Liver (tissue), 9 donors: ENCODE results near the gene EML6. TPM values are rescaled to one million over a fixed set of nuclear protein-coding genes. Genes with fewer than 3 reads are reported as not detected.
A peak's percentile ranks its signal among the peaks of the same experiment; 100 is the strongest.

Source experiments
- DNase-seq: peaks from one replicate; pipeline ENCODE4 v3.0.0-alpha.2; 2017; ENCODE audit warnings: low spot score
- H3K27ac ChIP-seq, 2 donors: one replicate each; pipeline ENCODE4 v1.7.0; 2013; ENCODE audit warnings: inconsistent platforms in 2 of 2, low read length in 2 of 2, control low read depth in 1 of 2, low read depth in 1 of 2, mild to moderate bottlenecking in 1 of 2
- H3K27me3 ChIP-seq, 4 donors: one replicate each; pipeline versions ENCODE4 v1.6.1 to v1.7.0; 2013; ENCODE audit warnings: low read length in 3 of 4, inconsistent platforms in 1 of 4, mild to moderate bottlenecking in 1 of 4, moderate library complexity in 1 of 4; ENCODE audit not compliant: control insufficient read depth in 4 of 4, insufficient read depth in 4 of 4
- H3K36me3 ChIP-seq, 4 donors: one replicate each; pipeline versions ENCODE4 v1.6.1 to v1.7.0; 2013; ENCODE audit warnings: low read length in 3 of 4, mild to moderate bottlenecking in 3 of 4, low read depth in 1 of 4, moderate library complexity in 1 of 4; ENCODE audit not compliant: control insufficient read depth in 4 of 4, insufficient read depth in 3 of 4
- H3K4me1 ChIP-seq, 4 donors: one replicate each; pipeline versions ENCODE4 v1.6.1 to v1.7.0; 2013; ENCODE audit warnings: low read length in 3 of 4, mild to moderate bottlenecking in 3 of 4, moderate library complexity in 1 of 4; ENCODE audit not compliant: control insufficient read depth in 4 of 4, insufficient read depth in 4 of 4
- H3K4me3 ChIP-seq, 3 donors: one replicate each; pipeline versions ENCODE4 v1.6.1 to v1.7.0; 2013; ENCODE audit warnings: low read length in 3 of 3, control low read depth in 1 of 3, low read depth in 1 of 3, mild to moderate bottlenecking in 1 of 3
- H3K9ac ChIP-seq, 2 donors: one replicate each; pipeline ENCODE4 v1.7.0; 2013; ENCODE audit warnings: low read length in 2 of 2, mild to moderate bottlenecking in 2 of 2, moderate library complexity in 2 of 2, control low read depth in 1 of 2, low read depth in 1 of 2
- H3K9me3 ChIP-seq, 4 donors: one replicate each; pipeline versions ENCODE4 v1.6.1 to v1.7.0; 2013; ENCODE audit warnings: low read length in 3 of 4; ENCODE audit not compliant: control insufficient read depth in 4 of 4
- ATF3 ChIP-seq: IDR thresholded peaks from 2 replicates; pipeline ENCODE4 v1.6.1; 2016; ENCODE audit warnings: antibody characterized with exemption
- CTCF ChIP-seq: fragments of 150-350 bp; IDR thresholded peaks from 2 replicates; pipeline ENCODE4 v1.5.1; 2017; ENCODE audit warnings: improper control_type of control experiment, low read depth, low read length; ENCODE audit not compliant: missing input control
- EGR1 ChIP-seq, 2 donors: IDR thresholded peaks; 2 replicates each; pipeline ENCODE4 v1.6.1; 2016 to 2018; ENCODE audit warnings: antibody characterized with exemption in 2 of 2, low read depth in 2 of 2
- FOXA1 ChIP-seq: IDR thresholded peaks from 2 replicates; pipeline ENCODE4 v1.6.1; 2016; ENCODE audit warnings: antibody characterized with exemption
- FOXA2 ChIP-seq: IDR thresholded peaks from 2 replicates; pipeline ENCODE4 v1.6.1; 2016; ENCODE audit warnings: antibody characterized with exemption
- HNF4A ChIP-seq, 2 donors: conservative IDR thresholded peaks; 2 replicates each; pipeline ENCODE4 v1.6.1; 2016; ENCODE audit warnings: antibody characterized with exemption in 2 of 2, mild to moderate bottlenecking in 2 of 2
- HNF4G ChIP-seq: IDR thresholded peaks from 2 replicates; pipeline ENCODE4 v1.6.1; 2016; ENCODE audit warnings: antibody characterized with exemption
- JUND ChIP-seq, 2 donors: IDR thresholded peaks; 2 replicates each; pipeline ENCODE4 v1.6.1; 2016; ENCODE audit warnings: antibody characterized with exemption in 2 of 2
- MAX ChIP-seq: IDR thresholded peaks from 2 replicates; pipeline ENCODE4 v1.6.1; 2016; ENCODE audit warnings: antibody characterized with exemption
- NR2F2 ChIP-seq: IDR thresholded peaks from 2 replicates; pipeline ENCODE4 v1.6.1; 2016; ENCODE audit warnings: antibody characterized with exemption
- RAD21 ChIP-seq, 2 donors: IDR thresholded peaks; 2 replicates each; pipeline ENCODE4 v1.6.1; 2016; ENCODE audit warnings: antibody characterized with exemption in 2 of 2, mild to moderate bottlenecking in 2 of 2
- REST ChIP-seq: IDR thresholded peaks from 2 replicates; pipeline ENCODE4 v1.6.1; 2016; ENCODE audit warnings: antibody characterized with exemption, mild to moderate bottlenecking
- RXRA ChIP-seq, 2 donors: IDR thresholded peaks; 2 replicates each; pipeline ENCODE4 v1.6.1; 2017 to 2018; ENCODE audit warnings: antibody characterized with exemption in 2 of 2, mild to moderate bottlenecking in 1 of 2
- SP1 ChIP-seq: IDR thresholded peaks from 2 replicates; pipeline ENCODE4 v1.6.1; 2018; ENCODE audit warnings: antibody characterized with exemption, mild to moderate bottlenecking
- TAF1 ChIP-seq: conservative IDR thresholded peaks from 2 replicates; pipeline ENCODE4 v1.6.1; 2016; ENCODE audit warnings: antibody characterized with exemption, mild to moderate bottlenecking
- ZBTB33 ChIP-seq: IDR thresholded peaks from 2 replicates; pipeline ENCODE4 v1.6.1; 2016; ENCODE audit warnings: antibody characterized with exemption
- WGBS: extraction: QIAGEN DNeasy Blood & Tissue Kit; methylation state at CpG from one replicate; pipeline ENCODE4 v1.1.7; 2013; 5-methylcytosine and 5-hydroxymethylcytosine counted together
- polyA plus RNA-seq, 2 donors: library from polyadenylated mRNA; stranded (reverse) in 1 of 2; unstranded in 1 of 2; fragments of 200-250 nt in 1 of 2; fragments of >200 nt in 1 of 2; fragmentation: Nextera tagmentation in 1 of 2; extraction: Ambion mirVana in 1 of 2; gene quantifications; one replicate each; pipeline versions ENCODE4 v1.2.1 to v1.2.3, GENCODE V29; 2013 to 2015
- total RNA-seq, 2 donors: library from RNA; depleted of rRNA; stranded (reverse); fragments of >200 nt; gene quantifications; one replicate each; pipeline ENCODE4 v1.2.3, GENCODE V29; 2014
- donor health status: healthy.
- donor health status: healthy.
- donor health status: healthy.
- donor health status: healthy.
- donor health status: healthy.

The EML6 gene
- total and polyA plus RNA-seq, 4 donors, result 0.33 to 3.0 (median 1.4) TPM

- 33% methylated on average over 2 of the region's 2 CpGs for WGBS
- DNase-seq, result no peak
- H3K9me3 ChIP-seq, result no peaks in the 10 kb centered on the region
- peaks cover 3 to 31% (median 28%) of the 10 kb centered on the region in 4 donors for H3K4me1 ChIP-seq
- peak overlapping the region; percentile 41 to 90 for H3K9ac ChIP-seq
- peak overlapping the region; percentile 87 to 90 for H3K27ac ChIP-seq
- no peaks in the 10 kb centered on the region for H3K27me3 ChIP-seq
- no peak overlapping the region for H3K4me3 ChIP-seq
- H3K36me3 ChIP-seq, result no peaks in the 10 kb centered on the region
- TF ChIP-seq HNF4G (no peak), CTCF (no peak), RXRA (IDR thresholded peaks at IDR 0.05) (peak in 1 of 2 donors; percentile 13), FOXA2 (no peak), FOXA1 (no peak), NR2F2 (no peak), SP1 (peak; percentile 47), TAF1 (no peak), RAD21 (IDR thresholded peaks at IDR 0.05) (peak in 1 of 2 donors; percentile 18), REST (no peak), JUND (IDR thresholded peaks at IDR 0.05) (no peak), ZBTB33 (no peak), HNF4A (conservative IDR thresholded peaks at IDR 0.05) (peak; percentile 66 to 80), EGR1 (IDR thresholded peaks at IDR 0.05; ENCODE audit: low read depth in 2 of 2) (no peak), ATF3 (peak; percentile 21), MAX (no peak)
Measured at GRCh38 chr2:55012672-55013484, 289.4 kb downstream of the EML6 start.
